Liver (tissue), 3 donors: ENCODE data around the gene HSPG2.
"Not testable (repeated sequence)": the region's sequence is repeated elsewhere in the genome, so short reads cannot be mapped to it uniquely, and the experiment has no call there.

Source experiments
- ATF3 ChIP-seq: IDR thresholded peaks from 2 replicates; pipeline ENCODE4 v1.6.1; 2016; ENCODE audit warnings: antibody characterized with exemption
- CTCF ChIP-seq: fragments of 150-350 bp; IDR thresholded peaks from 2 replicates; pipeline ENCODE4 v1.5.1; 2017; ENCODE audit warnings: improper control_type of control experiment, low read depth, low read length; ENCODE audit not compliant: missing input control
- EGR1 ChIP-seq, 2 donors: IDR thresholded peaks; 2 replicates each; pipeline ENCODE4 v1.6.1; 2016 to 2018; ENCODE audit warnings: antibody characterized with exemption in 2 of 2, low read depth in 2 of 2
- GABPA ChIP-seq, 2 donors: IDR thresholded peaks in 1 of 2; conservative IDR thresholded peaks in 1 of 2; 2 replicates each; pipeline ENCODE4 v1.6.1; 2016; ENCODE audit warnings: antibody characterized with exemption in 2 of 2, mild to moderate bottlenecking in 1 of 2, moderate library complexity in 1 of 2
- MAX ChIP-seq: IDR thresholded peaks from 2 replicates; pipeline ENCODE4 v1.6.1; 2016; ENCODE audit warnings: antibody characterized with exemption
- RAD21 ChIP-seq, 2 donors: IDR thresholded peaks; 2 replicates each; pipeline ENCODE4 v1.6.1; 2016; ENCODE audit warnings: antibody characterized with exemption in 2 of 2, mild to moderate bottlenecking in 2 of 2
- RXRA ChIP-seq, 2 donors: IDR thresholded peaks; 2 replicates each; pipeline ENCODE4 v1.6.1; 2017 to 2018; ENCODE audit warnings: antibody characterized with exemption in 2 of 2, mild to moderate bottlenecking in 1 of 2
- SP1 ChIP-seq: IDR thresholded peaks from 2 replicates; pipeline ENCODE4 v1.6.1; 2018; ENCODE audit warnings: antibody characterized with exemption, mild to moderate bottlenecking
- TAF1 ChIP-seq: conservative IDR thresholded peaks from 2 replicates; pipeline ENCODE4 v1.6.1; 2016; ENCODE audit warnings: antibody characterized with exemption, mild to moderate bottlenecking
- YY1 ChIP-seq: IDR thresholded peaks from 2 replicates; pipeline ENCODE4 v1.6.1; 2016; ENCODE audit warnings: antibody characterized with exemption, mild to moderate bottlenecking
- TF ChIP-seq, protein P1 (sequence below): IDR thresholded peaks from 2 replicates; pipeline ENCODE4 v1.6.1; 2016; ENCODE audit warnings: antibody characterized with exemption, mild to moderate bottlenecking
- TF ChIP-seq, protein P2 (sequence below): IDR thresholded peaks from 2 replicates; pipeline ENCODE4 v1.6.1; 2016; ENCODE audit warnings: antibody characterized with exemption
- donor health status: healthy.
- donor health status: healthy.

DNA sequence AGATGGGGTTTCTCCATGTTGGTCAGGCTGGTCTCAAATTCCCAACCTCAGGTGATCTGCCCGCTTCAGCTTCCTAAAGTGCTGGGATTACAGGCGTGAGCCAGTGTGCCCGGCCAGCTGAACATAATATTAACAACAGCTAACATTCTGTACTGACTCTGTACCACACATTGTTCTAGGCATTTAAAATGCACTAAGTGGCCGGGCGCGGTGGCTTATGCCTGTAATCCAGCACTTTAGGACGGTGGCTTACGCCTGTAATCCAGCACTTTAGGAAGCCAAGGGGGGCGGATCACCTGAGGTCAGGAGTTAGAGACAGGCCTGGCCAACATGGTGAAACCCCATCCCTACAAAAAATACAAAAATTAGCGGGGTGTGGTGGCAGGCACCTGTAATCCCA lies 110.4 kb downstream of the HSPG2 start:
- not testable (repeated sequence) for TF ChIP-seq CTCF; RAD21 (IDR thresholded peaks at IDR 0.05); MAX; YY1; GABPA (IDR thresholded peaks at IDR 0.05 in 1 of 2, conservative IDR thresholded peaks at IDR 0.05 in 1 of 2); TAF1; SP1; RXRA (IDR thresholded peaks at IDR 0.05); ATF3; EGR1 (IDR thresholded peaks at IDR 0.05; ENCODE audit: low read depth in 2 of 2)
- TF ChIP-seq, protein P1, sequence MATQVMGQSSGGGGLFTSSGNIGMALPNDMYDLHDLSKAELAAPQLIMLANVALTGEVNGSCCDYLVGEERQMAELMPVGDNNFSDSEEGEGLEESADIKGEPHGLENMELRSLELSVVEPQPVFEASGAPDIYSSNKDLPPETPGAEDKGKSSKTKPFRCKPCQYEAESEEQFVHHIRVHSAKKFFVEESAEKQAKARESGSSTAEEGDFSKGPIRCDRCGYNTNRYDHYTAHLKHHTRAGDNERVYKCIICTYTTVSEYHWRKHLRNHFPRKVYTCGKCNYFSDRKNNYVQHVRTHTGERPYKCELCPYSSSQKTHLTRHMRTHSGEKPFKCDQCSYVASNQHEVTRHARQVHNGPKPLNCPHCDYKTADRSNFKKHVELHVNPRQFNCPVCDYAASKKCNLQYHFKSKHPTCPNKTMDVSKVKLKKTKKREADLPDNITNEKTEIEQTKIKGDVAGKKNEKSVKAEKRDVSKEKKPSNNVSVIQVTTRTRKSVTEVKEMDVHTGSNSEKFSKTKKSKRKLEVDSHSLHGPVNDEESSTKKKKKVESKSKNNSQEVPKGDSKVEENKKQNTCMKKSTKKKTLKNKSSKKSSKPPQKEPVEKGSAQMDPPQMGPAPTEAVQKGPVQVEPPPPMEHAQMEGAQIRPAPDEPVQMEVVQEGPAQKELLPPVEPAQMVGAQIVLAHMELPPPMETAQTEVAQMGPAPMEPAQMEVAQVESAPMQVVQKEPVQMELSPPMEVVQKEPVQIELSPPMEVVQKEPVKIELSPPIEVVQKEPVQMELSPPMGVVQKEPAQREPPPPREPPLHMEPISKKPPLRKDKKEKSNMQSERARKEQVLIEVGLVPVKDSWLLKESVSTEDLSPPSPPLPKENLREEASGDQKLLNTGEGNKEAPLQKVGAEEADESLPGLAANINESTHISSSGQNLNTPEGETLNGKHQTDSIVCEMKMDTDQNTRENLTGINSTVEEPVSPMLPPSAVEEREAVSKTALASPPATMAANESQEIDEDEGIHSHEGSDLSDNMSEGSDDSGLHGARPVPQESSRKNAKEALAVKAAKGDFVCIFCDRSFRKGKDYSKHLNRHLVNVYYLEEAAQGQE = not testable (repeated sequence)
- TF ChIP-seq, protein P2, sequence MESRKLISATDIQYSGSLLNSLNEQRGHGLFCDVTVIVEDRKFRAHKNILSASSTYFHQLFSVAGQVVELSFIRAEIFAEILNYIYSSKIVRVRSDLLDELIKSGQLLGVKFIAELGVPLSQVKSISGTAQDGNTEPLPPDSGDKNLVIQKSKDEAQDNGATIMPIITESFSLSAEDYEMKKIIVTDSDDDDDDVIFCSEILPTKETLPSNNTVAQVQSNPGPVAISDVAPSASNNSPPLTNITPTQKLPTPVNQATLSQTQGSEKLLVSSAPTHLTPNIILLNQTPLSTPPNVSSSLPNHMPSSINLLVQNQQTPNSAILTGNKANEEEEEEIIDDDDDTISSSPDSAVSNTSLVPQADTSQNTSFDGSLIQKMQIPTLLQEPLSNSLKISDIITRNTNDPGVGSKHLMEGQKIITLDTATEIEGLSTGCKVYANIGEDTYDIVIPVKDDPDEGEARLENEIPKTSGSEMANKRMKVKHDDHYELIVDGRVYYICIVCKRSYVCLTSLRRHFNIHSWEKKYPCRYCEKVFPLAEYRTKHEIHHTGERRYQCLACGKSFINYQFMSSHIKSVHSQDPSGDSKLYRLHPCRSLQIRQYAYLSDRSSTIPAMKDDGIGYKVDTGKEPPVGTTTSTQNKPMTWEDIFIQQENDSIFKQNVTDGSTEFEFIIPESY = not testable (repeated sequence)
